Liver (tissue), 3 donors: ENCODE measurements around the gene LRRC61.

ENCODE experiments used
- CTCF ChIP-seq: fragments of 150-350 bp; IDR thresholded peaks from 2 replicates; pipeline ENCODE4 v1.5.1; 2017; ENCODE audit warnings: improper control_type of control experiment, low read depth, low read length; ENCODE audit not compliant: missing input control
- EGR1 ChIP-seq, 2 donors: IDR thresholded peaks; 2 replicates each; pipeline ENCODE4 v1.6.1; 2016 to 2018; ENCODE audit warnings: antibody characterized with exemption in 2 of 2, low read depth in 2 of 2
- GABPA ChIP-seq, 2 donors: IDR thresholded peaks in 1 of 2; conservative IDR thresholded peaks in 1 of 2; 2 replicates each; pipeline ENCODE4 v1.6.1; 2016; ENCODE audit warnings: antibody characterized with exemption in 2 of 2, mild to moderate bottlenecking in 1 of 2, moderate library complexity in 1 of 2
- RAD21 ChIP-seq, 2 donors: IDR thresholded peaks; 2 replicates each; pipeline ENCODE4 v1.6.1; 2016; ENCODE audit warnings: antibody characterized with exemption in 2 of 2, mild to moderate bottlenecking in 2 of 2
- REST ChIP-seq: IDR thresholded peaks from 2 replicates; pipeline ENCODE4 v1.6.1; 2016; ENCODE audit warnings: antibody characterized with exemption, mild to moderate bottlenecking
- TAF1 ChIP-seq: conservative IDR thresholded peaks from 2 replicates; pipeline ENCODE4 v1.6.1; 2016; ENCODE audit warnings: antibody characterized with exemption, mild to moderate bottlenecking
- donor health status: healthy.
- donor health status: healthy.

GRCh38 chr7:150380463-150380862 lies 57.3 kb downstream of the LRRC61 start:
- no peak for TF ChIP-seq CTCF
- TF ChIP-seq EGR1 (IDR thresholded peaks at IDR 0.05; ENCODE audit: low read depth in 2 of 2): no peak
- no peak for TF ChIP-seq GABPA (IDR thresholded peaks at IDR 0.05 in 1 of 2, conservative IDR thresholded peaks at IDR 0.05 in 1 of 2)
- no peak for TF ChIP-seq TAF1
- TF ChIP-seq RAD21 (IDR thresholded peaks at IDR 0.05): no peak
- TF ChIP-seq REST: no peak
